SIG-M5 treated with dmso at 0.1 percent for 504 hours (cell line): Measurements from ENCODE around the gene PRSS37.

Experiments
- DNase-seq: peaks from one replicate; lab custom pipeline; 2025; ENCODE audit not compliant: unreplicated experiment; lab: John Stamatoyannopoulos, UW

Gene PRSS37

GRCh38 chr7:141788296-141788695, 53.0 kb downstream of the PRSS37 start:
- DNase-seq: no peak
